K562 (cell line): ENCODE data around the gene TMC4. TPM values are rescaled to one million over a fixed set of nuclear protein-coding genes. Genes with fewer than 3 reads are reported as not detected.
A peak's percentile ranks its signal among the peaks of the same experiment; 100 is the strongest.

ENCODE experiments used
- CEBPB ChIP-seq: fragments of 450-650 bp; IDR thresholded peaks from 2 replicates; pipeline ENCODE4 v1.6.1; 2016; ENCODE audit warnings: missing genetic modification characterization, missing compliant biosample characterization
- E2F4 ChIP-seq: sonication (generic); formaldehyde crosslinking; IDR thresholded peaks from 2 replicates; pipeline ENCODE4 v1.8.0; 2022; ENCODE audit warnings: mild to moderate bottlenecking, low read depth, missing genetic modification reagents
- HDAC8 ChIP-seq: fragments of 450-650 bp; IDR thresholded peaks from 2 replicates; pipeline ENCODE4 v1.6.1; 2016; ENCODE audit warnings: mild to moderate bottlenecking, missing genetic modification characterization, moderate library complexity, missing compliant biosample characterization
- KDM1A ChIP-seq, 2 experiments: fragments of 450-650 bp; IDR thresholded peaks; 2 replicates each; pipeline ENCODE4 v1.6.1; 2016; ENCODE audit warnings: mild to moderate bottlenecking in 2 of 2
- KLF1 ChIP-seq: fragments of 450-650 bp; IDR thresholded peaks from 2 replicates; pipeline ENCODE4 v1.6.1; 2016; ENCODE audit warnings: missing genetic modification characterization, missing compliant biosample characterization
- PCBP1 ChIP-seq: fragments of 200-400 bp; formaldehyde crosslinking; IDR thresholded peaks from 2 replicates; pipeline ENCODE4 v1.6.1; 2018; ENCODE audit warnings: mild to moderate bottlenecking, low read depth, low read length; ENCODE audit not compliant: poor library complexity, severe bottlenecking
- PHF21A ChIP-seq: fragments of 450-650 bp; IDR thresholded peaks from 2 replicates; pipeline ENCODE4 v1.6.1; 2017; ENCODE audit warnings: low read depth, borderline replicate concordance
- SETDB1 ChIP-seq: IDR thresholded peaks from one replicate; pipeline ENCODE4 v1.6.1; 2012; ENCODE audit warnings: low read length, control low read depth, inconsistent platforms
- TOE1 ChIP-seq, 2 experiments: fragments of 450-650 bp in 1 of 2; sonication (generic) in 1 of 2; formaldehyde crosslinking in 1 of 2; IDR thresholded peaks; 2 replicates each; pipeline versions ENCODE4 v1.7.1 to v1.8.0; 2016 to 2022; ENCODE audit warnings: borderline replicate concordance in 2 of 2, mild to moderate bottlenecking in 2 of 2, antibody characterized with exemption in 1 of 2, inconsistent platforms in 1 of 2, low read depth in 1 of 2, missing genetic modification reagents in 1 of 2, moderate library complexity in 1 of 2
- ZNF76 ChIP-seq: fragments of 250-450 bp; sonication (Bioruptor Pico); IDR thresholded peaks from 2 replicates; pipeline ENCODE4 v1.4.0; 2020; ENCODE audit warnings: mild to moderate bottlenecking, moderate library complexity, borderline replicate concordance
- polyA plus RNA-seq, 8 experiments: library from polyadenylated mRNA; depleted of rRNA in 4 of 8; stranded (reverse) in 5 of 8; unstranded in 3 of 8; fragments of >200 nt; fragmentation: Nextera tagmentation in 2 of 8; fragmentation: Illumina TruSeq in 1 of 8; extraction: Ambion mirVana in 2 of 8; extraction: Trizol in 1 of 8; gene quantifications; 2 replicates each; pipeline versions ENCODE4 v1.2.1 to v1.2.3, GENCODE V29; 2011 to 2014; ENCODE audit warnings: inconsistent platforms in 1 of 8, missing spikeins in 1 of 8
- total RNA-seq, 7 experiments: library from RNA; depleted of rRNA in 6 of 7; stranded (reverse); fragments of >200 nt in 6 of 7; fragmentation: Illumina TruSeq in 2 of 7; extraction: Trizol in 2 of 7; gene quantifications; 2 replicates each; pipeline versions ENCODE4 v1.2.1 to v1.2.3, GENCODE V29; 2011 to 2021; ENCODE audit warnings: low replicate concordance in 1 of 7
- TF ChIP-seq, protein P1 (sequence below): fragments of 450-650 bp; IDR thresholded peaks from 2 replicates; pipeline ENCODE4 v1.6.1; 2016; ENCODE audit warnings: antibody characterized with exemption
- TF ChIP-seq, protein P2 (sequence below): sonication (generic); formaldehyde crosslinking; IDR thresholded peaks from 2 replicates; pipeline ENCODE4 v1.8.0; 2022; ENCODE audit warnings: mild to moderate bottlenecking, missing genetic modification reagents

TMC4 gene
- total and polyA plus RNA-seq, 9 of the 15 experiments (the other 6 are each of a cell fraction or from before 2014, with no cell fraction given), result 0.12 to 0.79 (median 0.36) TPM; not detected in 2

DNA sequence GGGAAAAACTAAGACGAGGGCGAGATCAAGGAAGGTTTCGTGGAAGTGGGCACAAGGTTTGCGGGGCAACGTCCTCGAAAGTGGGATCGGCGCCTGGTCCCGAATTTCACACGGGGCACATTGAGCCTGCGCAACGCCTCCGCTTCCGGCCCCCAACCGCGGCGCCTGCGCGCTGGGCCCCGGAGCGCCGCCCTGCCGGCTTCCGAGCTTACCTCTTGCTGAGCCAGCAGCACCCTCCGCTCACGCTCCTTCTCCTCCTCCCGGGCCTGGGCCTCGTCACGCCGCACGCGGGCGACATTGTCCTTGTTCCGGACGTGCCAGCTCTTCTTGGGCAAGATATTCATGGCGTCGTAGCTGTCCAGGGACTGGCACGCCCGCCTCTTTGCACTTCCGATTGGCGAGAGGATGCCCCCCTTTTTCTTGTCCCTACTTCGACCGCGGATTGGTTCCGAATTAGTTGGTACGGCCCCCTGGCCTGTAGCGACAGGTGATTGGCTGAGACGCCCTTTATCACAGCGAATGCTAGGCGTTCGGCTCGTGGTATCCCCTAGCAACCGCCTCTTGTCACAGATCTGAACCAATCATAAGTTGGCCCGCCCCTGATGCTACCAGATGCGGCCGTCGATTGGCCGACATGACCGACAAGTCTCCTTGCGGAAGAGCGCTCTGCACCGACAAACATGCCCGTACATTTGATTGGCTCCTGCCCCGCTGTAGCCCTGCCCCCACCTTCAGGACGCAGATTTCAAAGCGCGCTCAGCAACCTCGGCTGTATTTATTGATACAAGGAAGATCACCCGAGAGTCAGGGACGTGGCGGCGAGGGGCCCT lies 13.4 kb downstream of the TMC4 start, which contains the start of gene LENG1 (continued):
- no peak; the same call in 1 of the 2 replicates for TF ChIP-seq ZNF76
- TF ChIP-seq KLF1 (tag), result peak; percentile 74
- no peak for TF ChIP-seq SETDB1
- TF ChIP-seq KDM1A (IDR thresholded peaks at IDR 0.05), result peak in 1 of 2 experiments; percentile 53; a peak in 1 of 4 replicates
- TF ChIP-seq TOE1 (IDR thresholded peaks at IDR 0.05; ENCODE audit: borderline replicate concordance), result no peak
- no peak for TF ChIP-seq TOE1 (CRISPR knock-in tag; IDR thresholded peaks at IDR 0.05; ENCODE audit: borderline replicate concordance, low read depth)
- TF ChIP-seq HDAC8 (tag), result no peak
- TF ChIP-seq E2F4 (CRISPR knock-in tag), result peak; percentile 75; the same call in 1 of the 2 replicates
- TF ChIP-seq PHF21A, result 0 out of 2 replicates have a peak, but pooled peaks have one; percentile 52
- peak; percentile 51 for TF ChIP-seq CEBPB (tag)
- TF ChIP-seq PCBP1, result peak; percentile 53
- TF ChIP-seq, protein P1, sequence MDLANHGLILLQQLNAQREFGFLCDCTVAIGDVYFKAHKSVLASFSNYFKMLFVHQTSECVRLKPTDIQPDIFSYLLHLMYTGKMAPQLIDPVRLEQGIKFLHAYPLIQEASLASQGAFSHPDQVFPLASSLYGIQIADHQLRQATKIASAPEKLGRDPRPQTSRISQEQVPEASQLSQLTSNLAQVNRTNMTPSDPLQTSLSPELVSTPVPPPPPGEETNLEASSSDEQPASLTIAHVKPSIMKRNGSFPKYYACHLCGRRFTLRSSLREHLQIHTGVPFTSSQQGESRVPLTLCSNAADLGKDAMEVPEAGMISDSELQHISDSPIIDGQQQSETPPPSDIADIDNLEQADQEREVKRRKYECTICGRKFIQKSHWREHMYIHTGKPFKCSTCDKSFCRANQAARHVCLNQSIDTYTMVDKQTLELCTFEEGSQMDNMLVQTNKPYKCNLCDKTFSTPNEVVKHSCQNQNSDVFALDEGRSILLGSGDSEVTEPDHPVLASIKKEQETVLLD, result peak; percentile 71; the same call in 1 of the 2 replicates
- TF ChIP-seq, protein P2, sequence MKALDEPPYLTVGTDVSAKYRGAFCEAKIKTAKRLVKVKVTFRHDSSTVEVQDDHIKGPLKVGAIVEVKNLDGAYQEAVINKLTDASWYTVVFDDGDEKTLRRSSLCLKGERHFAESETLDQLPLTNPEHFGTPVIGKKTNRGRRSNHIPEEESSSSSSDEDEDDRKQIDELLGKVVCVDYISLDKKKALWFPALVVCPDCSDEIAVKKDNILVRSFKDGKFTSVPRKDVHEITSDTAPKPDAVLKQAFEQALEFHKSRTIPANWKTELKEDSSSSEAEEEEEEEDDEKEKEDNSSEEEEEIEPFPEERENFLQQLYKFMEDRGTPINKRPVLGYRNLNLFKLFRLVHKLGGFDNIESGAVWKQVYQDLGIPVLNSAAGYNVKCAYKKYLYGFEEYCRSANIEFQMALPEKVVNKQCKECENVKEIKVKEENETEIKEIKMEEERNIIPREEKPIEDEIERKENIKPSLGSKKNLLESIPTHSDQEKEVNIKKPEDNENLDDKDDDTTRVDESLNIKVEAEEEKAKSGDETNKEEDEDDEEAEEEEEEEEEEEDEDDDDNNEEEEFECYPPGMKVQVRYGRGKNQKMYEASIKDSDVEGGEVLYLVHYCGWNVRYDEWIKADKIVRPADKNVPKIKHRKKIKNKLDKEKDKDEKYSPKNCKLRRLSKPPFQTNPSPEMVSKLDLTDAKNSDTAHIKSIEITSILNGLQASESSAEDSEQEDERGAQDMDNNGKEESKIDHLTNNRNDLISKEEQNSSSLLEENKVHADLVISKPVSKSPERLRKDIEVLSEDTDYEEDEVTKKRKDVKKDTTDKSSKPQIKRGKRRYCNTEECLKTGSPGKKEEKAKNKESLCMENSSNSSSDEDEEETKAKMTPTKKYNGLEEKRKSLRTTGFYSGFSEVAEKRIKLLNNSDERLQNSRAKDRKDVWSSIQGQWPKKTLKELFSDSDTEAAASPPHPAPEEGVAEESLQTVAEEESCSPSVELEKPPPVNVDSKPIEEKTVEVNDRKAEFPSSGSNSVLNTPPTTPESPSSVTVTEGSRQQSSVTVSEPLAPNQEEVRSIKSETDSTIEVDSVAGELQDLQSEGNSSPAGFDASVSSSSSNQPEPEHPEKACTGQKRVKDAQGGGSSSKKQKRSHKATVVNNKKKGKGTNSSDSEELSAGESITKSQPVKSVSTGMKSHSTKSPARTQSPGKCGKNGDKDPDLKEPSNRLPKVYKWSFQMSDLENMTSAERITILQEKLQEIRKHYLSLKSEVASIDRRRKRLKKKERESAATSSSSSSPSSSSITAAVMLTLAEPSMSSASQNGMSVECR (CRISPR knock-in tag), result peak; percentile 41; the same call in 1 of the 2 replicates
